Memory B cell (primary cell): ENCODE measurements around the gene CASP3.
A peak's percentile ranks its signal among the peaks of the same experiment; 100 is the strongest.
"Not testable (repeated sequence)": the region's sequence is repeated elsewhere in the genome, so short reads cannot be mapped to it uniquely, and the experiment has no call there.

Experiments
- ATAC-seq: fragments of 150-1000 bp; cut with Tn5 transposase; 2 replicates; pipeline ENCODE4 v1.10.0; 2021; ENCODE audit warnings: low read depth, mild to moderate bottlenecking, moderate library complexity
- DNase-seq, 2 donors: peaks; one replicate each; pipeline ENCODE4 v3.0.0; 2022; ENCODE audit warnings: low spot score in 2 of 2
- H3K27ac Mint-ChIP-seq: one replicate; pipeline ENCODE4 v1.8.0; 2022; ENCODE audit warnings: mild to moderate bottlenecking, moderate library complexity, mixed read lengths
- H3K27me3 Mint-ChIP-seq: one replicate; pipeline ENCODE4 v1.8.0; 2022; ENCODE audit warnings: mixed read lengths
- H3K36me3 Mint-ChIP-seq: one replicate; pipeline ENCODE4 v1.8.0; 2022; ENCODE audit warnings: mild to moderate bottlenecking, mixed read lengths
- H3K4me1 Mint-ChIP-seq: one replicate; pipeline ENCODE4 v1.8.0; 2022; ENCODE audit warnings: mixed read lengths
- H3K4me3 Mint-ChIP-seq: one replicate; pipeline ENCODE4 v1.8.0; 2022; ENCODE audit warnings: mild to moderate bottlenecking, moderate library complexity, mixed read lengths
- H3K9me3 Mint-ChIP-seq: one replicate; pipeline ENCODE4 v1.8.0; 2022; ENCODE audit warnings: mixed read lengths

CASP3 gene

DNA sequence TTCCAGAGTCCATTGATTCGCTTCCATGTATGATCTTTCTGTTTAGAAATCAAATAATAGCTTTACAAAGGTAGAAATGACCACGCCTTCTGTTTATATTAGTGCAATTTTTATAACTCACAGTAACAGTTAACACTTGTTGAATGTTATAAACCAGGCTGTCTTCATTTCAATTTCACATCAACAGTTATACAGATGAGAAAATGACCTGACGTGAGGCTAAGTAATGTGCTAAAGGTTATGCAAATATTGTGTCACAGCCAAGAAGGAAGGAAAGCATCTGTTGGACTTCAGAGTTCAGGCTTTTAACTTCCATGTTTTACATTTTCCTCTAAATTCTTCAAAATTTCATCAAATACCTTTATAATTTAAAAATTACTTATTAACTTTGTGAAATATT lies 13.9 kb downstream of the CASP3 start:
- H3K4me3 Mint-ChIP-seq, result no peak overlapping the region
- DNase-seq (no peak), ATAC-seq (no peak)
- H3K36me3 Mint-ChIP-seq, result peaks cover 13% of the 10 kb centered on the region
- H3K27me3 Mint-ChIP-seq, result no peaks in the 10 kb centered on the region
- no peak overlapping the region for H3K27ac Mint-ChIP-seq
- no peaks in the 10 kb centered on the region for H3K9me3 Mint-ChIP-seq
- peaks cover 8% of the 10 kb centered on the region for H3K4me1 Mint-ChIP-seq

DNA sequence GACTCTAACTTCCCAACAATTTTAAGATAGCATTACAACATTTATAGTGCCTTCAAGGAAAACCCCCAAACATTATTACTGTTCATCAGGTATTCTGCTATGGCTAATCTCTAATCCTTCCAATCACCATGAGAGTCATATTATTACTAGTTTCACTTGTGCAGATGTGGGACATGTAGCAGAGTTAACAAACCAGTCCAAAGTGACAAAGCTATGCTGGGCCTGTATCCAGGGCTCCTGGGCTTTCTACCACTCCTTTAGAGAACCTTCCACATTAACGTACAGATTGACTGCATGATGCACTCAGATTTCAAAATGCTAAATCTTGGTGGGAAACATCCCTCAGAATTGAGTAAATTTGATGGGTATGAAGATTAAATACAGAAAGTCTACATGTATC lies 16.4 kb downstream of the CASP3 start:
- no peak for ATAC-seq
- H3K27me3 Mint-ChIP-seq, result no peaks in the 10 kb centered on the region
- H3K27ac Mint-ChIP-seq, result no peak overlapping the region
- peaks cover 21% of the 10 kb centered on the region for H3K36me3 Mint-ChIP-seq
- H3K9me3 Mint-ChIP-seq, result no peaks in the 10 kb centered on the region
- H3K4me1 Mint-ChIP-seq, result peaks cover 3% of the 10 kb centered on the region
- DNase-seq, result no peak
- H3K4me3 Mint-ChIP-seq, result no peak overlapping the region

DNA sequence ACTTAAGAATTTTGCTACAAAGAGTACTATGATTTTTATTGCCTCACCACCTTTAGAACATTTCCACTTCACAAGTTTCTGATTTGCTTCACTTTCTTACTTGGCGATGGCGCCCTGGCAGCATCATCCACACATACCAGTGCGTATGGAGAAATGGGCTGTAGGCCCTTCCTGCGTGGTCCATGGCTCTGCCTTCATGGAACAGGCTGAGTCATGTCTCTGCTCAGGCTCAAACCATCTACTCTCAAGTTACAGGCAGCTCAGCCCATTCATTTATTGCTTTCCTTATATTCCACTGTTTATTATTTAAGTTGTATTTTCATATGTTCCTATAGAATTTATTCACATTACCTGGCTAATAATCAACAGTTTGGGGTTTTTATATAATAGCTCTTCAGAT lies 21.1 kb downstream of the CASP3 start:
- ATAC-seq (no peak), DNase-seq (no peak)
- no peaks in the 10 kb centered on the region for H3K4me1 Mint-ChIP-seq
- no peak overlapping the region for H3K4me3 Mint-ChIP-seq
- no peaks in the 10 kb centered on the region for H3K27me3 Mint-ChIP-seq
- H3K36me3 Mint-ChIP-seq, result peaks cover 27% of the 10 kb centered on the region
- H3K9me3 Mint-ChIP-seq, result no peaks in the 10 kb centered on the region
- no peak overlapping the region for H3K27ac Mint-ChIP-seq

DNA sequence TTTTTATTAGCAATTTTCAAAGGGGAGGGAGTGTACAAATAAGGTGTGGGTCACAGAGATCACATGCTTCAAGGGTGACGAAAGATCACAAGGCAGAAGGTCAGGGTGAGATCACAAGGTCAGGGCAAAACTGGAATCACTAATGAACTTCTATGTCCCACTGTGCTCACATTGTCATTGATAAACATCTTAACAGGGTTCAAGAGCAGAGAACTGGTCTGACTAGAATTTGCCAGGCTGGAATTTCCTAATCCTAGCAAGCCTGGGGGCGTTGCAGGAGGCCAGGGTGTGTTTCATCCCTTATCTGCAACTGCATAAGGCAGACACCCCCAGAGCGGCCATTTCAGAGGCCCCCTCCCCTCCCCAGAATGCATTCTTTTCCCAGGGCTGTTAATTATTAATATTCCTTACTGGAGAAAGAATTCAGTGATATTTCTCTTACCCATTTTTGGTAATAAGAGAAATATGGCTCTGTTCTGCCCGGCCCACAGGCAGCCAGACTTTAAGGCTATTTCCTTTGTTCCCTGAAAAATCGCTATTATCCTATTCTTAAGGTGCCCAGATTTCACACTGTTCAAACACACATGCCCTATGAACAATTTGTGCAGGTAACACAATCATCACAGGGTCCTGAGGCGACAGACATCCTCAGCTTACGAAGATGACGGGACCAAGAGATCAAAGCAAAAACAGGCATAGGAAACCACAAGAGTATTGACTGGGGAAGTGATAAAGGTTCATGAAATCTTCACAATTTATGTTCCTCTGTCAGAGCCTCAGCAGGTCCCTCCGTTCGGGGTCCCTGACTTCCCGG lies 23.3 kb downstream of the CASP3 start:
- DNase-seq, H3K9me3 Mint-ChIP-seq, ATAC-seq, H3K27me3 Mint-ChIP-seq, H3K4me1 Mint-ChIP-seq, H3K4me3 Mint-ChIP-seq: not testable (repeated sequence)
- Mint-ChIP-seq H3K27ac (peak overlapping the region; percentile 15), H3K36me3 (peaks cover 26% of the 10 kb centered on the region)

DNA sequence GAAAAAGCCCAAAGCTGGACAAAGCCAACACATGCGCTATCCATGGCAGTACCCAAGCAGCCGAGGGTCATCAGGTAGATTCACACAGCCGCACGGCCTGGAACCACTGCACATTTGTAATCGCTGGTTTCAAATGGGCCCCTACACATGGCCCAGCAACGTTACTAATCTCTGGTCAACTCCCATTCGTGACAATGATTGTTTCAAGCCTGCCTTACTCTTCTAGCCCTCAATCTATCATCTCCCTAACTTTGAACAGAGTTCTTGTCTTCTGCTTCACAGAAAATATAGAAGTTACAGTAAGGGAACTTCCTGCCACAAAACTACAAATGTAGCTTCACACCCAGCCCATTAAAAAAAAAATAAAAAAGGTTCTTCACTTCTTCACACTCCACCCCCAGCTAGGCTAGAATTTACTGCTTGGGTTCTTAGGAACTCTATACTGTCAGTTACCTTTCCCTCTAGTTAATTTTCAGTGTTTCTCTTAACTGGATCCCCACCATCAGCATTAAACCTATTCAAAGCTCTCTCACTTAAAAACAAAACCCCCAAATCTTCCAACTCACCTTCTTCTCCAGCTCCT lies 24.2 kb downstream of the CASP3 start:
- Mint-ChIP-seq H3K9me3 (no peaks in the 10 kb centered on the region), H3K4me3 (no peak overlapping the region), H3K36me3 (peaks cover 22% of the 10 kb centered on the region), H3K4me1 (peaks cover 5% of the 10 kb centered on the region), H3K27me3 (no peaks in the 10 kb centered on the region), H3K27ac (peak overlapping the region; percentile 62)
- no peak for ATAC-seq
- DNase-seq, result no peak

DNA sequence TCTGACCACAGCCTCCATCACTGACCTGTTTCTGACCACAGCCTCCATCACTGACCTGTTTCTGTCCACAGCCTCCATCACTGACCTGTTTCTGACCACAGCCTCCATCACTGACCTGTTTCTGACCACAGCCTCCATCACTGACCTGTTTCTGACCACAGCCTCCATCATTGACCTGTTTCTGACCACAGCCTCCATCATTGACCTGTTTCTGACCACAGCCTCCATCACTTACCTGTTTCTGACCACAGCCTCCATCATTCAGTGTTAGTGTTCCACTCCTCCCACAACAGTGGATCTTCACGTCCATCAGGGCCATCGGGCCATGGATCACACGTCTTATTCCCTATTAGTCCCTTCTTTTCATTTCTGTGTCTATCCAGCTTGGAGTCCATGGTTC lies 24.7 kb downstream of the CASP3 start:
- not testable (repeated sequence) for H3K4me1 Mint-ChIP-seq, H3K4me3 Mint-ChIP-seq, H3K9me3 Mint-ChIP-seq, DNase-seq, H3K27me3 Mint-ChIP-seq, ATAC-seq
- Mint-ChIP-seq H3K36me3 (peaks cover 20% of the 10 kb centered on the region), H3K27ac (peak overlapping the region; percentile 62)

DNA sequence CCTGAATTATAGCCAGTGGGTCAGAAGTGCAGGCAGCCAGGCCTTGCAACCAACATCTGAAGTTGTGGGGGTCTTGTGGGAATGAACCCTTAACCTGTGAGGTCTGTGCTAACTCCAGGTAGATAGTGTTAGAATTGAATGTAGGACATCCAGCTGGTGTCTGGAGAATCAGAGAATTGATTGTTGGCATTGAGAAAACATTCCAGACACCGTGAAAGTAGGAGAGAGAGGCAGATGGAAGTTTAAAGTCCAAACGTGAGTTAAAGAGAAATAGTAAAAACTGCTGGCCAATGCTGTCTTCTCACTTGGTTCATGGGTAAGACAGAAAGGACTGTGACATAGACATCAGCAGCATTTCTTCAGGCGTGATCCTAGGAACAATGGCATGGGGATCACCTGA lies 27.7 kb downstream of the CASP3 start:
- Mint-ChIP-seq H3K9me3 (no peaks in the 10 kb centered on the region), H3K4me1 (peaks cover 12% of the 10 kb centered on the region), H3K4me3 (no peak overlapping the region), H3K36me3 (peaks cover 10% of the 10 kb centered on the region), H3K27me3 (no peaks in the 10 kb centered on the region), H3K27ac (no peak overlapping the region)
- no peak for ATAC-seq
- DNase-seq, result no peak

DNA sequence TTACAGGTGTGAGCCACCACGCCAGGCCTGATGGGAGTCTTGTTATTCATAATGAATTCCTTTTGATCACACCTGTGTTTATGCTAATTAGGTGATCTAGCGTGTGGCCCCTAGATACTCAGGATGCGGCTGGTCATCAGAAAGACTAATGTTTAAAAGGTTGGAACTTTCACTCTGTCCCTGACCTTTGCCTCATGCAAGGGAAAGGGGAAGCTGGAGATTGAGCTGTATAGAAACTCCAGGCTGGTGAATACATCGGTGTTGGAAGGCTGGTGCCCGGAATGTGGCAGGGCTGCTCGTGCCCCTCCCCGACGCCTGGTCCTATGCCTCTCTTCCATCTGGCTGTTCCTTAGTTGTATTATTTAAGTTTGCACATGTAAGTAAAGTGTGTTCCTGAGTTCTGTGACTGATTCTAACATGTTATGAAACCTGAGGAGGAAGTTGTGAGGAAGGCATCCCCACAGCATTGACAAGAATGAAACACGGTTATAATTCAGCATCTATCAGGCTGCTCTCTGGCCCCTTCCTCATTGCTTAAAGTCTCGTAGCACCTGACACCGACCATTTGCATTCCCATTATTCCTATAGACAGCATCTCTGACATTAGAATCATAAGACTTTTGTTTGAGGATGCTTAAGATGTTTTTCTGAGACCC lies 28.9 kb downstream of the CASP3 start:
- no peak for ATAC-seq
- Mint-ChIP-seq H3K36me3 (peaks cover 7% of the 10 kb centered on the region), H3K27ac (no peak overlapping the region)

DNA sequence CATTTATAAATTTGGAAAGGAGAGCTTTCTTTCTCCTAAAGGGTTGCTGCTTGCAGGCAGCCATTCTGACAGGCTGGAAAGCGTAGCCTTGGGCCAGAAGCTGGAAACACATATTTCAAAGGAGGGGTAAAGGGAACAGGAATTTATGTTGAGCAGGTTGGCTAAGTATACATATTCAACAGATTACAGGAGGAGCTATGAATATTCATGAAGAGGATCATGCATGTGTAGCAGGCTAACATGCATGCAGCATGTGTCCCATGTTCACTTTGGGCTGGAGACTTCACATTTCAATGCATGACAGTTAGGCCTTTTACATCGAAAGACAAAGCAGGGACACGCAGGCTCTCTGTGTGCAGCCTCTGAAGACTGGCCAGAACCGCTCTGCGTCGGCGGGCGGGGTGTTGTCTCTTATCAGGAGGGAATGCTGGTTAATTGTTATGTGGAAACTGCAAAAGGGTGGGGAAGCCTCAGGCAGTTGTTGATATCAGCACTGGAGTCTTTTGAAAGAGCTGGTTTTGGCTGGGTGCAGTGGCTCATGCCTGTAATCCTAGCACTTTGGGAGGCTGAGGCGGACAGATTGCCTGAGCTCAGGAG lies 31.5 kb downstream of the CASP3 start:
- Mint-ChIP-seq H3K4me3 (no peak overlapping the region), H3K4me1 (peaks cover 13% of the 10 kb centered on the region), H3K36me3 (peaks cover 2% of the 10 kb centered on the region), H3K27me3 (no peaks in the 10 kb centered on the region), H3K9me3 (peaks cover 4% of the 10 kb centered on the region), H3K27ac (no peak overlapping the region)
- DNase-seq (no peak), ATAC-seq (no peak)

More for the DNA sequence above, 28.9 kb downstream of the CASP3 start:
- no peak for DNase-seq
- no peaks in the 10 kb centered on the region for H3K9me3 Mint-ChIP-seq
- no peak overlapping the region for H3K4me3 Mint-ChIP-seq
- no peaks in the 10 kb centered on the region for H3K27me3 Mint-ChIP-seq
- H3K4me1 Mint-ChIP-seq, result peaks cover 13% of the 10 kb centered on the region

DNA sequence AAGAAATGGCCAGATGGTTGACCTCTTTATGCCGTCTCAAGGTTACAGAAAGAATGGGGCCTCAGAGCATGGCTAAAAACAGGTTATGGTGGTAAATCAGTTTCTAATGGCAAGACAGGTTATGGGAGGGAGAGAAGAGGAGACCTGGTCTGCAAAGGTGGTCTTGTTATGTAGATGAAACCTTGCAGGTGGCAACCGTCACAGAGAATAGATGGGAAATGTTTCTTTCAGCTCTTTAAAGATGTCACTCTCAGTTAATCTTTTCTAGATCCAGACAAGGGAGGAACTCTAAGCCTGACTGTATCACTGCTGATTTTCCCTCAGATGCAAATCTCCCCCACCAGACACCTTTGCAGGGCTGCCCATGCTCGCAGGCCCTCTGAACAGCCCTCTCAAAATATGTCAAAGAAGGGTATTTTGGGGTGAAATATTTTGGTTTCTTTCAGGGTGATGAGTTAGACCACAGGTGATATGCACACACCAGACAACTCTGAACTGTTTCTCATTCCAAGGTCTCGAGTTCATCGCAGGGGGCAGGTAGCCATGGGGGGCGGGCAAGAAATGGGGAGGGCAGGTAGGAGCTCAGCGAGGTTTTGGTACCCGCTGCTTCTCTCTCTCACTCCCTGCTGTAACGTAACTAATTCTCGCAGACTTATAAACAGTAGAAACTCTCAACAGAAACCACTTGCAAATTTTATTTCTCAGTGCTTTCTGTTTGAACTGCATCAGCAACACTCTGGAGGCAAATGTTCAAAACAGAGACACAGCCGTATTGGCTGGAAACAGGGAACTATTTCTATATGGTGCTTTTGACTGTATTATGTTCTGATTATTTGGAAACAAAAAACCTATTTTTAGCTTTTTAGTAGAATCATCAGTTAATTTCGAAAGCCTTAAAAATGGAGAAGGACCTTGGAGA lies 32.4 kb downstream of the CASP3 start:
- peak overlapping the region; percentile 19 for H3K4me3 Mint-ChIP-seq
- peaks cover 2% of the 10 kb centered on the region for H3K36me3 Mint-ChIP-seq
- H3K27ac Mint-ChIP-seq, result no peak overlapping the region
- ATAC-seq, result peak; percentile 59
- peaks cover 13% of the 10 kb centered on the region for H3K4me1 Mint-ChIP-seq
- peaks cover 4% of the 10 kb centered on the region for H3K9me3 Mint-ChIP-seq
- no peaks in the 10 kb centered on the region for H3K27me3 Mint-ChIP-seq
- DNase-seq, result no peak

DNA sequence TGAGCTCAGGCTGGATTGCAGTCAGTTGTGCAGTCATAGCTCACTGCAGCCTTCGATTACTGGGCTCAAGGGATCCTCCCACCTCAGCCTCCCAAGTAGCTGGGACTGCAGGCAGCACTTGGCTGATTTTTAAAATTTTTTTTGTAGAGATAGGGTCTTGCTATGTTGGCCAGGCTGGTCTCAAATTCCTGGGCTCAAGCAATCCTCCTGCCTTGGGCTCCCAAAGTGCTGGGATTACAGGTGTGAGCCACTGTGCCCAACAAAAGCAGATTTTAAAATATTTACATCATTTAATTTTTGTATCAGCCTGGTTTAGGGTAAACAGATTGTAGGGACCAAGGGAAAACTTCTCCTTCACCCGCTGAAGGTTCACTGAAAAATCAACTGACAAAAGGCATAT lies 33.1 kb downstream of the CASP3 start:
- H3K27me3 Mint-ChIP-seq, H3K27ac Mint-ChIP-seq, H3K36me3 Mint-ChIP-seq, H3K4me3 Mint-ChIP-seq, ATAC-seq, DNase-seq, H3K9me3 Mint-ChIP-seq: not testable (repeated sequence)
- H3K4me1 Mint-ChIP-seq, result peaks cover 13% of the 10 kb centered on the region

DNA sequence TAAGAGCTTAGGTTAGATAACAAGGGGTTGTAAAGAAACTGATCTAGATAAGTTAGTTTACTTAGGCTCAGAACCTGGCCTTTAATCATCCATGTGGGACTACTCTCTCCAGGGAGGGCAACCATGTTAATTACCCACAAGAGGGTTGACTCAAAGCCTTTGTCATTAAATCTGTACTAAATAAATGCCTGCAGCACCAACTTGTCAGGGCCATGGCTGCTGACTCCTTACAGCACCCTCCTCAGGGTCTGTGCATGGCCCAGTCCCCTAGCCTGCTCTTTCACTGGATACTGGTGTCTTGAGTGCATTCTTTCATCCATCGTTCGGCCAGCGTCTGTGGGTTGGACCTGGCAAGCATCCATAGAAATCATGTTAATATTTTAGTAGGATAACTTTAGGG lies 34.7 kb downstream of the CASP3 start:
- DNase-seq, result no peak

DNA sequence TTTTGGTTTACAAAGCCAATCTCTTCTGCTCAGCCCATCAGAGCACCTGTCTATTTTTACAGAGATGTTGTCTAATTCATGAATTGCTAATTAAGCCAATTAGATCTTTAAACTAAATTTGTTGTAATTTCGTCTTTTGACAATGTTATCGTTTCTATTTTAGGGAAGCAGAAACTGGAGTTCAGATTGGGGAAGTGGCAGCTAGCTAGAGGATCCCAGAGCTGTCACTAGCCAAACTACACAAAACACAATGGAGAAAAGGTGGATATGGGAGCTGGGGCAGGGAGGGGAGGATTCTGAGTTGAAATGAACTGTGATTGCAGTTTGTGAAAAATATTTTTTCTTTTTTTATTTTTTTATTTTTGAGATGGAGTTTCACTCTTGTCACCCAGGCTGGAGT lies 35.8 kb downstream of the CASP3 start:
- Mint-ChIP-seq H3K4me3 (no peak overlapping the region), H3K36me3 (peaks cover 2% of the 10 kb centered on the region), H3K27ac (peak overlapping the region; percentile 10), H3K27me3 (no peaks in the 10 kb centered on the region), H3K9me3 (peaks cover 4% of the 10 kb centered on the region), H3K4me1 (peaks cover 8% of the 10 kb centered on the region)
- ATAC-seq (no peak), DNase-seq (no peak)

More for the DNA sequence above, 34.7 kb downstream of the CASP3 start:
- Mint-ChIP-seq H3K4me1 (peaks cover 8% of the 10 kb centered on the region), H3K9me3 (peaks cover 4% of the 10 kb centered on the region), H3K4me3 (no peak overlapping the region), H3K27me3 (no peaks in the 10 kb centered on the region), H3K36me3 (peaks cover 2% of the 10 kb centered on the region), H3K27ac (no peak overlapping the region)
- ATAC-seq, result no peak
